LHCN-M2 (cell line): ENCODE data around the gene SEC16B. TPM values are rescaled to one million over a fixed set of nuclear protein-coding genes. Genes with fewer than 3 reads are reported as not detected.

Experiments
- DNase-seq: peaks from one replicate; pipeline ENCODE4 v3.0.0-alpha.2; 2012; ENCODE audit warnings: low read depth
- total RNA-seq: library from RNA; depleted of rRNA; stranded (reverse); fragments of >200 nt; gene quantifications from 2 replicates; pipeline ENCODE4 v1.2.3, GENCODE V29; 2014; rRNA removed

The SEC16B gene
- total RNA-seq, 1 experiment from 2014 or later, result 10.8 TPM

DNA sequence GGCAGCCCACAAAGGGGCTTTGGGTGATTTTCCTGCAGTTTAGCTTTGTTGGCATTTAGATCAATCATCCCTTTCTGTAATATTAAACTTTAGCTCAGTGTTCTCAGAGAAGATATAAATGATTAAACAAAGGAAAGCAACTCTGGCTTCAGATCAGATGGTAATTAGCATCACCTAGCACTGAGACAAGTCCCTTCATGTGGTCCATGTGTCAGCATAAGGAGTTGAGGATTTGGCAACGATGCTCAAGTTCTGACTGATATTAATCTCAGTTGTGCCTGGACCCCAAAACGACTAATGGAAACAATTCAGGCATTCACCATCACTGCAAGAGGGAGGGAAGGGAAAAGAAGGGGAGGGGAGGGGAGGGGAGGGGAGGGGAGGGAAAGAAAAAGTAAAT is 60.4 kb downstream of the SEC16B start:
- no peak for DNase-seq

DNA sequence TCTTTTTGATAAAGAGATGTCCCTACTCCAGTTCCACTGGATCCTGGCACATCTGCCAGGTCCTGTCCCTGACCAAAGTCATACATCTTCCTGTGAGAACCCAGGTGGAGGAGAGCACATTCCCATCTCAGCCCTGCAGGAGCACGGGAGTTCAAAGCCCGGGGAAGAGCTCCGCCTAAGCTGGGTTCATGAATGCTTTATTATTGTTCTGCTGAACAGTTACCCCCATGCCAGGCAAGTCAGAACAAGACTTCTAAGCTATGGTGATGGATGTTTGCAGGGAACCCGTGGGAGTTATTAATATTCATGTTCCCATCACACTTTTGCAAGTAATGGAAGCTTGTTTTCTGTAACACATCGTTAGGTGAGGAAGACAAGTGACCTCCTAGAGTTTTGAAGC is 62.9 kb downstream of the SEC16B start:
- DNase-seq, result no peak

- no peak for DNase-seq
These were observed 64.2 kb downstream of the SEC16B start for GRCh38 chr1:177905686-177906085.

DNA sequence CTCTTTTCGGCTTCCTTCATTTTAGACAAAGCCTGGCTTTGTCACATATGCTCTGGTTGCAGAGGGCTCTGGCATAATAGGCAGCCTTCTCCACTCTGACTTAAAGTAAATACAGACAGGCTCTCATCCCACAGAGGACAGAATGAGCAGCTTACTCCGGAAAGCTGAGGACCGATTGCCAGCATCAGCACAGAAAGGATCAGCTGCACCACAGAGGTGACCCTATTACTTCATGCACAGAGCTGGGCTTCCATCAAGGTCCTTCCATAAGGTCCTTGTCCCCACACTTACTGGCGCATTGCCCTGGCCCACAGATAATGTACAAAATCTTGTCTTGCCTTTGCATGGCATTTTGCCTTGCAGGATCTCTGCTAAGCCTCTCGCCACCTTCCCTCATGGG is 67.6 kb downstream of the SEC16B start:
- no peak for DNase-seq

DNA sequence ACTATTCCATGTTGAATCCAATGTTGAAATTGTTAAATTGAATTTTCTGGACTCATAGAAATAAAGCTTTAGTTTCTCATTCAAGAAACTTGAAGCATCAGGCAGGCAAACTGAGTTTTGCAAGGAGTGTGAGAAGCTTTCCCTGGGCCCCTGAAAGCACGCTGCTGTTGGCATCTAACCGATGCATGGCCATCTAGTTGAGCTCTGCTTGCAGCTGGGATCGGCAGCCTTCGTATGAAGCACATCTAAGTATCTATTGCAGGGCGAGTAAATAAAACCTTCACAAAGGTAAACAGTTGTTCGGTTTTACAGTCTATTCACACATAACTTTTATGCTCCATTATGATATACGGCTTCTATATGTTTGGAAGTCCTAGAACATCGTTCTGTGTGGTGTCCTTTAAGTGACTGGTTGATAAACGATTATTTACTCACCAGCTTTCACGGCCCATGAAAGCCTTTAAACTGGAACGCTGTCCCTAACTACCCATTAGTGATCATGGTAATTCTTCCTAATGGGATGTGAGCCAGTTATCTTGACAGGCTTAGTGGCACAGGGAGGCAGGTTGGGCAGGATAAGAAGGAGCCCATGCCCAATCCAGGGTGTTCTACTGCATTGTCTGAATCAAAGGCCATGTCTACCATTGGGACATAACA is 71.7 kb downstream of the SEC16B start:
- DNase-seq, result no peak

GRCh38 chr1:177897281-177897997 is 72.4 kb downstream of the SEC16B start:
- no peak for DNase-seq

Other genes starting within 250 kb of the SEC16B start
- 24.7 and 33.0 TPM in 2 replicates for gene RASAL2, start 124.0 kb upstream of the SEC16B start, total RNA-seq